ENCODE results near the gene GSDME.

Gene GSDME

GRCh38 chr7:24713850-24714675 lies 43.2 kb downstream of the GSDME start:
- no peak for TF ChIP-seq EZH2phosphoT487 (IDR thresholded peaks at IDR 0.05; ENCODE audit: borderline replicate concordance, low read length)
- Histone ChIP-seq H3K27me3 (ENCODE audit: control insufficient read depth, low read length) (peaks cover 41% of the 10 kb centered on the region), H3K9me2 (replicated peaks; ENCODE audit: control insufficient read depth, low read length) (no peaks in the 10 kb centered on the region), H4K20me1 (ENCODE audit: control insufficient read depth, insufficient read depth, low read depth, low read length) (no peaks in the 10 kb centered on the region), H3F3A (ENCODE audit: control insufficient read depth, insufficient read depth) (no peaks in the 10 kb centered on the region), H3K79me2 (ENCODE audit: control insufficient read depth, low read length) (no peaks in the 10 kb centered on the region), H3K9me3 (ENCODE audit: control insufficient read depth, insufficient read depth, low read length) (no peaks in the 10 kb centered on the region), H3K4me2 (ENCODE audit: low read length) (no peak overlapping the region), H3K4me1 (ENCODE audit: control insufficient read depth, low read length) (peaks cover 12% of the 10 kb centered on the region), H3K27ac (ENCODE audit: low read depth, low read length) (no peak overlapping the region), H3K36me3 (ENCODE audit: control insufficient read depth, low read length) (no peaks in the 10 kb centered on the region), H3K4me3 (ENCODE audit: low read length) (no peak overlapping the region)

- Histone ChIP-seq H3K79me2 (ENCODE audit: control insufficient read depth, low read length) (no peaks in the 10 kb centered on the region), H3K4me1 (ENCODE audit: control insufficient read depth, low read length) (peaks cover 6% of the 10 kb centered on the region; the same call in 1 of the 2 replicates), H3F3A (ENCODE audit: control insufficient read depth, insufficient read depth) (no peaks in the 10 kb centered on the region), H3K4me2 (ENCODE audit: low read length) (no peak overlapping the region), H3K9me2 (replicated peaks; ENCODE audit: control insufficient read depth, low read length) (no peaks in the 10 kb centered on the region), H3K9me3 (ENCODE audit: control insufficient read depth, insufficient read depth, low read length) (no peaks in the 10 kb centered on the region), H3K27me3 (ENCODE audit: control insufficient read depth, low read length) (peaks cover 35% of the 10 kb centered on the region), H3K4me3 (ENCODE audit: low read length) (no peak overlapping the region), H3K27ac (ENCODE audit: low read depth, low read length) (no peak overlapping the region), H3K36me3 (ENCODE audit: control insufficient read depth, low read length) (no peaks in the 10 kb centered on the region), H4K20me1 (ENCODE audit: control insufficient read depth, insufficient read depth, low read depth, low read length) (no peaks in the 10 kb centered on the region)
- TF ChIP-seq CTCF (IDR thresholded peaks at IDR 0.05; ENCODE audit: low read depth, low read length, poor library complexity, severe bottlenecking): no peak
- TF ChIP-seq EZH2phosphoT487 (IDR thresholded peaks at IDR 0.05; ENCODE audit: borderline replicate concordance, low read length): no peak
Measured at GRCh38 chr7:24713039-24713793, 44.0 kb downstream of the GSDME start.

- Histone ChIP-seq H3K9me2 (replicated peaks; ENCODE audit: control insufficient read depth, low read length) (no peaks in the 10 kb centered on the region), H3F3A (ENCODE audit: control insufficient read depth, insufficient read depth) (no peaks in the 10 kb centered on the region), H3K27me3 (ENCODE audit: control insufficient read depth, low read length) (peaks cover 7% of the 10 kb centered on the region), H3K4me1 (ENCODE audit: control insufficient read depth, low read length) (no peaks in the 10 kb centered on the region), H3K4me3 (ENCODE audit: low read length) (no peak overlapping the region), H3K4me2 (ENCODE audit: low read length) (no peak overlapping the region), H3K36me3 (ENCODE audit: control insufficient read depth, low read length) (no peaks in the 10 kb centered on the region), H3K27ac (ENCODE audit: low read depth, low read length) (no peak overlapping the region), H3K79me2 (ENCODE audit: control insufficient read depth, low read length) (no peaks in the 10 kb centered on the region), H3K9me3 (ENCODE audit: control insufficient read depth, insufficient read depth, low read length) (no peaks in the 10 kb centered on the region), H4K20me1 (ENCODE audit: control insufficient read depth, insufficient read depth, low read depth, low read length) (no peaks in the 10 kb centered on the region)
- TF ChIP-seq EZH2phosphoT487 (IDR thresholded peaks at IDR 0.05; ENCODE audit: borderline replicate concordance, low read length): no peak
- no peak for TF ChIP-seq CTCF (IDR thresholded peaks at IDR 0.05; ENCODE audit: low read depth, low read length, poor library complexity, severe bottlenecking)
Measured at GRCh38 chr7:24709585-24710360, 47.5 kb downstream of the GSDME start.

Measured in DOHH2 (cell line).